GM18868 (cell line): ENCODE results near the gene CTNNA2.

Experiments used
- ATAC-seq: cut with Tn5 transposase; IDR thresholded peaks from one replicate; pipeline ENCODE4 v1.9.1; 2021; ENCODE audit warnings: mild to moderate bottlenecking, moderate library complexity; ENCODE audit not compliant: unreplicated experiment

Gene CTNNA2

DNA sequence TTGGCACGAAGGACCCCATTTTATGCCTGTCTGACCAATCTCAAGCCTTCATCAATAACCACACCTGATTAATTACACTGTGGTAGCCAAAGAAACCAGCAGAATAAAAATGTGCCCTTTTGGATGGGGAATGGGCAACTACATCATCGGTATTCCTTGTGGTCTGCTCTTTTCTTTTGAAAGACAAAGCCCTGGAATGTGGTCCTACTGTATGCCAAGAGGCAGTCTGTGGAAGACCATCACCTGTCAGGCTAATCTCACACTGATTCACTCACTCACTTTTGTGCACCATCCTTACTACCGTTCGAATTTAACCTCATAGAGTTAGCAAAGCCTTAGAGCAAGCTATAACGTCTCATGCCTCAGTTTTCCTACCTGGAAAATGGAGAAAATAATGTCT is 1066.9 kb downstream of the CTNNA2 start:
- no peak for ATAC-seq

DNA sequence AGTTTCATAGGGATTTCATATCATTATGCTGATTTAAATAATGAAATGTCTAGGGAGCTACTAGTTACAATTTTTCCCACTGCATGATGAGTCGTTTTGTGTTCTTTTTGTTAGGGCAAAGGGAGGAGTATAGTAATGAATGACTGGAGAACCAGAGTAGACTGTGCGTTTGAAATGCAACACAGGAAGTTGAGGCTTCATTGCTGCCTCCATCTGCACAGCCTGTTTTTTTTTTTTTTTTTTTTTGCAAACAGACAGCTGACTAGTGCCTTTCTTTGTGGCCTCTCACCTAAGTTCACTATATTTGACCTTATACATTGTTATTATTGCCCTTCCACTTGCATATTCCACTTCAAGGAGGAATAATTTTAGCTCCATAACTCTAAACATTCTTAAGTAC is 1078.4 kb downstream of the CTNNA2 start:
- ATAC-seq, result no peak

DNA sequence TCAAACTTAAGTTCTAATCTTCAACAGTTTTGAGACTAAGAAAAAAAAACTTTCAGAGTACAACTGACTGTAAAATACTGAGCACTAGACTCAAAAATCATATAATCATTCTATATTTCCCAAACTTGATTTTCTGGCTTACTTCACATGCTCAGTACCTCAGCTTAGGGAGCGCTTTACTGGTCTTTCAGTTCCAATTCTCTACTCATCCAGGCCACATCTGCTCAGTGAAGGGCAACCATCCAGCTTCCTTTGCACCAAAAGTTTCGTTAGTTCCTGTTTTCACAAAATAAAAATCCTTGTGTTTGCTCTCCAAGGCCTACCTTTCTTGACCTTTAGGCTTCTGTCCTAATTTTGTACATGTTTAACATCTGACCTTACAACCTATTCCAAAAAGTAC is 1079.3 kb downstream of the CTNNA2 start:
- peak; percentile 57 for ATAC-seq

DNA sequence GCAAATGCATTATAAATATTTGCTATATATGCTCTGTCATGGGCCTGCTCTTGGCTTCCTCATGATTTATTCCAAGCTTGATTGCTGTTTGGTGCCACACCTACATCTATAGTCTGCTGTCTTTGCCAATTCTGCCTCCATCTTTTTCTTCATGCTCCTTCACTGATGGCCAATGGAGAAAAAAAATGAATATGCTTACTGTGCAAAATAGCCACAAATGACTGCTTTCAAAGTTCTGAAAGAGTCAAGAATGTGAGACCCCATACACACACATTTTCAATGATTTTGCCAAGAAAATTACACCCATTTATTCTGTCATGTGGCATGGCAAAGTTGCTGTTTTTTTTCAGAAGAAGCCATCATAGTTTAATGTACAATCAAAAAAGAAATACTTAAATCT is 1097.3 kb downstream of the CTNNA2 start:
- ATAC-seq, result no peak

DNA sequence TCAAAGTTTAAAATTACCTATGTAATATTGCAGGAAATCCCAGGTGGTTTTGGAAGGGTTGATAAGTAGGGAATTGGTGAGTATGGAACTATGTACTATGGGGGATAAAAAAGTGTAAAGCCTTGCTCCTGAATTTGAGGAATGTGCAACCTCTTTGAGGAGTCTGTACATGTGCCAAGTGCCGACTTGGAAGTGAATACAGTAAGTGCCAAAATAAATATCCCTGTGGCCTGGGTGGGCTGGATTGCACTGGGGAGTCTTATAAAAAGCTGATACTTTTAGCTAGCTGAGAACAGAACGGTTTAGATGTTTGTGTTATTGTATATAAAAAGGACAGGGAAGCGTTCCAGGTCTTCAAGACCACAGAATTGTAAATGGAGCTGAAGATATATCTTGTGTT is 1108.8 kb downstream of the CTNNA2 start:
- no peak for ATAC-seq

DNA sequence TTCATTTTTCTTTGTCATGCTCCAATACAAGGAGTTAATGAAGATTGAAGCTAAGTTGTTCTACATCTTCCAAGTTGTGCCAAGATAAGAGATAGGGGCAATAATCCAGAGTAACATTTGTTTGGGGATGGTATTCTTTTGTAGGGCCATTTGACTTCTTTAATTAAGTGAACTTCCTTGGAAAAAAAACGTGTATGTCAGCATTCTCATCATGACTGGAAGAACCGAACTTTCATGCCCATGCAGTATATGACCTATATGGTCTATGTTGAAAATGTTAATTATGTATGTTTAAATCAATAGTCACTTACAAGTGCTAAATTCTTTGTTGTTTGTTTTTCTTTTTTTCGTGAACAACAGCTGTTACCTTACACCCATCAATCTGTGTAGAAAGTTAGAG is 1111.2 kb downstream of the CTNNA2 start:
- no peak for ATAC-seq

DNA sequence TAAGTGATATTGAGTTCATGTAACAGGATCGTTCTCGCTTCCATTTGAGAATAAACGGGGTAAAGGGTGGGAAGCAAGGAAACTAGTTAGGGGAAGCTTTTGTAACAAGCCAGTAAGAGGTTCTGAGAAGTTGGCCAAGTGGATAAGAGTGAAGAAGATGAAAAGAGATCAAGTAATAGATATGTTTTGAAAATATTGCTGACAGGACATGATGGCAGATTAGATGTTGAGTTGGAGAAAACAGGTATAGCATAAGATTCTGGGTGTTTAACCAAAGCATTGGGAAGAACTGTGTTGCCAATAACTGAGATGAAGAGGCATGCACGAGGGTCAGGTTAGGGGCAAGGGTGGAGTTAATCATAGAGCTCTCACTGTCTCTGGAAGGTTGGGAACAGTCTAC is 1121.7 kb downstream of the CTNNA2 start:
- ATAC-seq, result no peak

DNA sequence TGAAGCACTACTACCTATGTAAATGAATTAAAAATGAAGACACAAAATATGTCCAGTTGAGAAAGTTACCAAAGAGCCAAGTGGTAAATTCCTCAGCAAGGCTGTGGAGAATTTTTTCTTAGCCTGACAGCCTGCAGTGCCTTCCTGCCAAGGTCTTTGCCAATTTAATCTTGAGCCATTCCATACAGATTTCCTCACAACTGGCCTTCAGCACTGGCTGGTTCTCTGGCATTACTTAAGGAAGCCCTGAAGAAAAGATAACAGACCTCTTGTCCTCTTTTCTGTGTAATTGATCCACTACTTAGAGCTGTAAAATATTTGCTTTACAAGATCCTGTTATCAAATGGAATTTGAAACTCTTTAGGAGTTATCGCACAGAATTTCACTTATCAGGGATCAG is 1125.9 kb downstream of the CTNNA2 start:
- no peak for ATAC-seq

DNA sequence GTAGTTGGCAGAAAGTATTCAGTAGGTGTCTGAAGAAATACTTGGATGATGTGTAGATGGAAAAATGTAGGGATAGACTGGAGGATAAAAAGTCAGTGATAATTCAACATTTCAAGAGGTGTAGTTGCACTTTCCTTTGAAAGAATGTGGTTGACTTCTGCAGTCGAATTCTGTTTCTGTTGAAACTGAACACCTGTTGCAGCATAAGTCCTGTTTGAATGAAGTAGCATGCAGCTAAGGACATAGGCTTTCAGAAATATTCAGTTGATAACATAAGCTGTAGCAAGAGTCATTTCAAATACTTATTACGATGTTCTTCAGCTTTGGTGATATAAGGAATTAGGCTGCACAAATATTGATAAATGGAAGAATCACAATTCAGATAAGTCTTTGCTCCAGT is 1129.6 kb downstream of the CTNNA2 start:
- no peak for ATAC-seq

DNA sequence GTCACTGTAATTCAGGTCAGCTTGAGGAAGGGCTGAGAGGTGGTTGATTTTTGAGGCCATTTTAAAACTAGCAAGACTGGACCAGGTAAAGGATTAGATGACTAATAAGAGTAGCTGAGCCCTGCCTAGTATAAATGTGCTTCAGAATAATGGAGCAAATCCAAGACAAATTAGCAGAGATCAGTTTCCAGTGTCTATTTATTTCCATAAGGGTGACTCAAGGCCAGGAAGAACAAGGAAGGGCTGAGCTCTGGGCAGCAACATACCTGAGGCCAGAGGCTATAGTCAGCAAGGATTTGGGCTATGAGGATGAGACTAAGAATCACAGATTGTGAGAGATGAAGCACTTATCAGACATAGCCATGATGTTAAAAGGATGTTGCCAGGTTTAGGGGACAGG is 1130.7 kb downstream of the CTNNA2 start:
- no peak for ATAC-seq

DNA sequence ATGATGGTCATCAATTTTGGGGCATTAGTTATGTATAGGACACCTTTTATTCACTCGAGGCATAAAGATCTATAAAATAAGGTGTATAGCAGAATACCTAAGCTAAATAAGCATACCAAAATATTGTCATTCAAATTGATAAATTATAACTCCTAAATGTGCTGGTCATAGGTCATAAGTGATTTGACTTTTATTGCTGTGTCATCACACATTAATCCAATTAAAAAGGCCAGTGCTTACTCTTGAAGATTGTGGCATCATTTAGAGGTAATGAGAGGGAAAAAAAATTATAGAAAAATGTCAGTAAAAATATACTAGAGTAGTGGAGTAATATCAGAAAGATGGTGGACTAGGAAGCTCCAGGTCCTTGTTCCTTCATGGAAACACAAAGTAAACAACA is 1138.6 kb downstream of the CTNNA2 start:
- no peak for ATAC-seq

DNA sequence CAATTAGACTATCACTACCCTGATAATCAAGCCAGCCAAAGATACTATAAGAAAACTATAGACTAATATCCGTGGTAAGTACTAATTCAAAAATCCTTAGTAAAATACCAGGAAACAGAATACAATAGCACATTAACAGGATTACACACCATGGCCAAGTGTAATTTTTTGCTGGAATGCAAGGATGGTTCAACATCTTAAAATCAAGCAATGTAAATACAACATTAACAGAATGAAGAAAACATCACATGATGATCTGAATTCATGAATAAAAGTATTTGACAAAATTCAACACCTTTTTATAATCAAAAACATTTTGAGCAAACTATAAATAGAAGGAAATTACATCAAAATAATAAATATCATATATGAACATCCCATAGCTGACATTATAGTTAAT is 1142.4 kb downstream of the CTNNA2 start:
- no peak for ATAC-seq

DNA sequence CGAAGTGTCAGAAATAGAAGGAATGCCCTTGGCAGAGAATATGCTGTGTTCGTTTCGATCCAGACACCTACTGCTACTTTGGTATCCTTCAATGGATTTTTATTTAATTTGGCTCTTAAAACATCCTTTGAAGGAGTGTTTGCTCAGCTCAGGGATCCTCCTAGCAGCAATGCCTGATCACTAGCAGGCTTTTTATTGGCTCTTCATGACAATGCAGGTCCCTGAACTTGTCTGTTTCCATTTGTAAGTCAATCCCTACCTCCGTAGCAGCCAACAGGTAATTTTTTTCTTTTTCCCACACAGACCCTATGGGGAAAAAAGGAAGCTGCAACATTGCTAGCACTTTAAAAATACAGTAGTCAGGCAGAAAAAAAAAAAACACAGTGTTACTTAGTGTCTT is 1157.9 kb downstream of the CTNNA2 start:
- no peak for ATAC-seq

DNA sequence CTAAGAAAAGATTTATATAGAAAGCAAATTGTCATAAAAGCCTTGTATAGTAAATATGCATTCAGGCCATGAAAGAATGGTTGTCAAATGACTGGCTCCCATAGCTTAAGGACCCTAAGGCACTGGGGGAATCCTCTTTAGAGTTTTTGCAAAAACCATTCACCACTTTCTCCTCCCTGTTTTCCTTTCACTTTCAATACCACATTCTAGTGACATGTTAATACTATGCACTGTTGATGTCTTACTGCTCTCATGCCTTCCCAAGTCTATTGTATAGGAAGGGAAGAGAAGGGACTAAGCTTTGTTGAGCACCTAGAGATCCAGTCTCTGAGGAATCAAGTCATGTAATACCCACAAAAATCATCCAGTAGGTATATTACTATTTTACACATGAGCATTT is 1174.7 kb downstream of the CTNNA2 start:
- no peak for ATAC-seq

DNA sequence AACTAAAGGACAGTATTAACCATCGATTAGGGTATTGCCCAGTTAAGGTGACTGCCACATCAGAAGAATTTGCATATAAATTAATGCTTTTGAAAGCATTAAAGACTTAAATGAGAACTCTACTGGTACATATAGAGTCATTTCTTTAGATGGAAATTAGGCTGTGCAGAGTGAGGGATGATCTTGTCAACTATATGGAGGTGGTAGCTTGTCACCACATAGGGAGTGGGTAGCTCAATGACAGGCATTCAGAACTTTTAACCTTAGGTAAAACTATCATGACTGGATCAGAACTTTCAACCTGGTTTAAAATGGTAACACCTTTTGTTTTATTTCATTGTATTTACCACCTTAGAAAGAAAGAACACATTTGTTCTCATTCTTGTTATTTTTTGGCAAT is 1176.3 kb downstream of the CTNNA2 start:
- ATAC-seq, result no peak
